HepG2 (cell line): ENCODE data around the gene TNFRSF18. TPM values are rescaled to one million over a fixed set of nuclear protein-coding genes. Genes with fewer than 3 reads are reported as not detected.

Experiments used
- ESRRA ChIP-seq: sonication (generic); formaldehyde crosslinking; IDR thresholded peaks from 2 replicates; pipeline ENCODE4 v1.5.1; 2020; ENCODE audit warnings: mild to moderate bottlenecking, low read depth, missing genetic modification reagents
- HNRNPH1 ChIP-seq: fragments of 200-400 bp; formaldehyde crosslinking; optimal IDR thresholded peaks from 2 replicates; pipeline ENCODE3; 2017; ENCODE audit warnings: mild to moderate bottlenecking, low read depth, low read length
- KDM5A ChIP-seq: fragments of 200-600 bp; sonication (generic); IDR thresholded peaks from 2 replicates; pipeline ENCODE4 v1.7.0; 2018; ENCODE audit warnings: antibody characterized with exemption, mild to moderate bottlenecking, low read length, borderline replicate concordance
- NFKB2 ChIP-seq: sonication (generic); formaldehyde crosslinking; IDR thresholded peaks from 2 replicates; pipeline ENCODE4 v1.4.0; 2020; ENCODE audit warnings: missing genetic modification reagents, borderline replicate concordance
- SNRNP70 ChIP-seq: fragments of 200-400 bp; formaldehyde crosslinking; IDR thresholded peaks from 2 replicates; pipeline ENCODE4 v1.6.1; 2017; ENCODE audit warnings: mild to moderate bottlenecking, low read depth, low read length, moderate library complexity
- SP2 ChIP-seq: sonication (generic); formaldehyde crosslinking; IDR thresholded peaks from 2 replicates; pipeline ENCODE4 v1.5.1; 2020; ENCODE audit warnings: mild to moderate bottlenecking, missing genetic modification reagents
- TBX3 ChIP-seq: fragments of 450-650 bp; IDR thresholded peaks from 2 replicates; pipeline ENCODE4 v1.6.1; 2017; ENCODE audit warnings: antibody characterized with exemption, mild to moderate bottlenecking, inconsistent platforms, borderline replicate concordance
- ZNF138 ChIP-seq: sonication (generic); formaldehyde crosslinking; IDR thresholded peaks from 2 replicates; pipeline ENCODE4 v1.5.0; 2020; ENCODE audit warnings: mild to moderate bottlenecking, low read depth, missing genetic modification reagents
- ZNF331 ChIP-seq: sonication (generic); formaldehyde crosslinking; IDR thresholded peaks from 2 replicates; pipeline ENCODE4 v1.4.0; 2020; ENCODE audit warnings: missing genetic modification reagents
- ZNF678 ChIP-seq: sonication (generic); formaldehyde crosslinking; IDR thresholded peaks from 2 replicates; pipeline ENCODE4 v1.4.0; 2020; ENCODE audit warnings: mild to moderate bottlenecking, missing genetic modification reagents
- ZNF709 ChIP-seq: sonication (generic); formaldehyde crosslinking; IDR thresholded peaks from 2 replicates; pipeline ENCODE4 v1.5.0; 2020; ENCODE audit warnings: mild to moderate bottlenecking, missing genetic modification reagents
- ZSCAN20 ChIP-seq: sonication (generic); formaldehyde crosslinking; IDR thresholded peaks from 2 replicates; pipeline ENCODE4 v1.4.0; 2020; ENCODE audit warnings: missing genetic modification reagents, mild to moderate bottlenecking, borderline replicate concordance
- polyA plus RNA-seq, 8 experiments: library from polyadenylated mRNA; depleted of rRNA in 3 of 8; stranded (reverse) in 7 of 8; unstranded in 1 of 8; fragments of >200 nt; fragmentation: Illumina TruSeq in 4 of 8; extraction: Trizol in 4 of 8; gene quantifications; 2 replicates each; pipeline versions ENCODE4 v1.2.1 to v1.2.3, GENCODE V29; 2011 to 2016; ENCODE audit warnings: low read depth in 4 of 8, missing spikeins in 1 of 8, mixed read lengths in 1 of 8; ENCODE audit not compliant: insufficient read depth in 1 of 8
- total RNA-seq, 5 experiments: library from RNA; depleted of rRNA; stranded (reverse); fragments of >200 nt; fragmentation: Illumina TruSeq; extraction: Trizol; gene quantifications; 2 replicates each; pipeline ENCODE4 v1.2.3, GENCODE V29; 2016; ENCODE audit warnings: low read depth in 1 of 5
- TF ChIP-seq, protein P1 (sequence below): sonication (generic); formaldehyde crosslinking; IDR thresholded peaks from one replicate; pipeline ENCODE4 v1.5.1; 2020; ENCODE audit warnings: mild to moderate bottlenecking, missing genetic modification reagents; ENCODE audit errors: not compliant biosample characterization
- TF ChIP-seq, protein P2 (sequence below): IDR thresholded peaks from 2 replicates; pipeline ENCODE4 v1.6.1; 2016; ENCODE audit warnings: mild to moderate bottlenecking, missing biosample characterization, missing genetic modification reagents
- TF ChIP-seq, protein P3 (sequence below): sonication (generic); formaldehyde crosslinking; IDR thresholded peaks from 2 replicates; pipeline ENCODE4 v1.4.0; 2020; ENCODE audit warnings: missing genetic modification reagents, low read depth, mild to moderate bottlenecking, borderline replicate concordance

TNFRSF18 gene
- total and polyA plus RNA-seq, 2 of the 13 experiments (the other 11 are each of a cell fraction or from before 2014, with no cell fraction given) = not detected

DNA sequence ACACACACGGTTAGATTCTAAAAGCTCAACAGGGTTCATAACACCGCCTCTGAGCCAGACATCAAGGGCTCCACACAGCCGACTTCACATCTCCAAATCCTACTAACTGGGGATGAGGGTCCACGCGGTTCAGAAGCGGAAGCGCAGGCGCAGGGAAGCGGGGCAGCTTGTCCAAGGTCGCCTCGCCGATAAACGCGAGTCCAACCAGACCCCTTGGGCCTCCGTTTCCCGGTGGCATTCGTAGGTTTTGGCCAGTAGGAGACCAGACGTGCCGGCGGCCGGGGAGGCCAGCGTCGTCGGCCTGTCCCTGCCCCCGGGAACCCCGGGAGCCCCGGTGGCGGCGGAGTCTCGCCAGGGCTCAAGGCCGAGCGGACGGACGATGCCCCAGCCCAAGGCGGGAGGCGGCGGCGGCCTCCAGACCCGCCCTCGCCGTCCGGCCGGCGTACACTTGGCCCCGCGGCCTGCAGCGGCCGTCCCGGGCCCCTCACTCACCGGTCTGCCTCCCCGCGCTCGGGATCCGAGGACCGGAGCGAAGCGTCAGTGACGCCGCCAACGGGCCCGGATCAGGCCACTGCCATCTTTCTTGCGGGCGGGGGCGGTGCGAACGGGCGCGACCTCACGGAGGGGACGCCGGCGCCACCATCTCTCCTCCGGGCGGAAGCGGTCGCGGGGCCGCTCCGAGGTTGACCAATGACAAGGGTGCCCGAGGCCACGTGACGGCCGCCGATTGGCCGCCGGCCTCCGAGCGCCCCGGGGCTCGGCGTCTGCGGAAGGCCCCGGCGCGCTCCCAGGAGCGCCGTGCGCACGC lies 25.2 kb upstream of the TNFRSF18 start, which contains the start of gene SDF4 (continued):
- TF ChIP-seq SP2 (peak; percentile 81), ZNF709 (CRISPR knock-in tag) (peak; percentile 90; the same call in 1 of the 2 replicates), ZNF678 (CRISPR knock-in tag) (0 out of 2 replicates have a peak, but pooled peaks have one; percentile 39), ZNF331 (CRISPR knock-in tag) (peak; percentile 45; the same call in 1 of the 2 replicates), HNRNPH1 (no peak), TBX3 (no peak), ZSCAN20 (CRISPR knock-in tag) (peak; percentile 68; the same call in 1 of the 2 replicates), ESRRA (CRISPR knock-in tag) (peak; percentile 65; the same call in 1 of the 2 replicates), ZNF138 (0 out of 2 replicates have a peak, but pooled peaks have one; percentile 57), KDM5A (peak; percentile 52; the same call in 1 of the 2 replicates), NFKB2 (CRISPR knock-in tag) (no peak), SNRNP70 (no peak)
- TF ChIP-seq, protein P1, sequence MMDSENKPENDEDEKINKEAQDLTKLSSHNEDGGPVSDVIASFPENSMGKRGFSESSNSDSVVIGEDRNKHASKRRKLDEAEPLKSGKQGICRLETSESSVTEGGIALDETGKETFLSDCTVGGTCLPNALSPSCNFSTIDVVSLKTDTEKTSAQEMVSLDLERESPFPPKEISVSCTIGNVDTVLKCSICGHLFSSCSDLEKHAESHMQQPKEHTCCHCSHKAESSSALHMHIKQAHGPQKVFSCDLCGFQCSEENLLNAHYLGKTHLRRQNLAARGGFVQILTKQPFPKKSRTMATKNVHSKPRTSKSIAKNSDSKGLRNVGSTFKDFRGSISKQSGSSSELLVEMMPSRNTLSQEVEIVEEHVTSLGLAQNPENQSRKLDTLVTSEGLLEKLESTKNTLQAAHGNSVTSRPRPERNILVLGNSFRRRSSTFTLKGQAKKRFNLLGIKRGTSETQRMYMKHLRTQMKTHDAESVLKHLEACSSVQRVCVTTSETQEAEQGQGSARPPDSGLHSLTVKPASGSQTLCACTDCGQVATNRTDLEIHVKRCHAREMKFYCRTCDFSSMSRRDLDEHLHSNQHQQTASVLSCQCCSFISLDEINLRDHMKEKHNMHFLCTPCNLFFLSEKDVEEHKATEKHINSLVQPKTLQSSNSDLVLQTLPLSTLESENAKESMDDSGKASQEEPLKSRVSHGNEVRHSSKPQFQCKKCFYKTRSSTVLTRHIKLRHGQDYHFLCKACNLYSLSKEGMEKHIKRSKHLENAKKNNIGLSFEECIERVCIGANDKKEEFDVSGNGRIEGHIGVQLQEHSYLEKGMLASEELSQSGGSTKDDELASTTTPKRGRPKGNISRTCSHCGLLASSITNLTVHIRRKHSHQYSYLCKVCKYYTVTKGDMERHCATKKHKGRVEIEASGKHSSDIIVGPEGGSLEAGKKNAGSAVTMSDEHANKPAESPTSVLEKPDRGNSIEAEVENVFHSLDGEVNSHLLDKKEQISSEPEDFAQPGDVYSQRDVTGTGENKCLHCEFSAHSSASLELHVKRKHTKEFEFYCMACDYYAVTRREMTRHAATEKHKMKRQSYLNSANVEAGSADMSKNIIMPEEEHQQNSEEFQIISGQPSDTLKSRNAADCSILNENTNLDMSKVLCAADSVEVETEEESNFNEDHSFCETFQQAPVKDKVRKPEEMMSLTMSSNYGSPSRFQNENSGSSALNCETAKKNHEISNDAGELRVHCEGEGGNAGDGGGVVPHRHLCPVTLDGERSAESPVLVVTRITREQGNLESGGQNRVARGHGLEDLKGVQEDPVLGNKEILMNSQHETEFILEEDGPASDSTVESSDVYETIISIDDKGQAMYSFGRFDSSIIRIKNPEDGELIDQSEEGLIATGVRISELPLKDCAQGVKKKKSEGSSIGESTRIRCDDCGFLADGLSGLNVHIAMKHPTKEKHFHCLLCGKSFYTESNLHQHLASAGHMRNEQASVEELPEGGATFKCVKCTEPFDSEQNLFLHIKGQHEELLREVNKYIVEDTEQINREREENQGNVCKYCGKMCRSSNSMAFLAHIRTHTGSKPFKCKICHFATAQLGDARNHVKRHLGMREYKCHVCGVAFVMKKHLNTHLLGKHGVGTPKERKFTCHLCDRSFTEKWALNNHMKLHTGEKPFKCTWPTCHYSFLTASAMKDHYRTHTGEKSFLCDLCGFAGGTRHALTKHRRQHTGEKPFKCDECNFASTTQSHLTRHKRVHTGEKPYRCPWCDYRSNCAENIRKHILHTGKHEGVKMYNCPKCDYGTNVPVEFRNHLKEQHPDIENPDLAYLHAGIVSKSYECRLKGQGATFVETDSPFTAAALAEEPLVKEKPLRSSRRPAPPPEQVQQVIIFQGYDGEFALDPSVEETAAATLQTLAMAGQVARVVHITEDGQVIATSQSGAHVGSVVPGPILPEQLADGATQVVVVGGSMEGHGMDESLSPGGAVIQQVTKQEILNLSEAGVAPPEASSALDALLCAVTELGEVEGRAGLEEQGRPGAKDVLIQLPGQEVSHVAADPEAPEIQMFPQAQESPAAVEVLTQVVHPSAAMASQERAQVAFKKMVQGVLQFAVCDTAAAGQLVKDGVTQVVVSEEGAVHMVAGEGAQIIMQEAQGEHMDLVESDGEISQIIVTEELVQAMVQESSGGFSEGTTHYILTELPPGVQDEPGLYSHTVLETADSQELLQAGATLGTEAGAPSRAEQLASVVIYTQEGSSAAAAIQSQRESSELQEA (CRISPR knock-in tag) = peak; percentile 52
- TF ChIP-seq, protein P2, sequence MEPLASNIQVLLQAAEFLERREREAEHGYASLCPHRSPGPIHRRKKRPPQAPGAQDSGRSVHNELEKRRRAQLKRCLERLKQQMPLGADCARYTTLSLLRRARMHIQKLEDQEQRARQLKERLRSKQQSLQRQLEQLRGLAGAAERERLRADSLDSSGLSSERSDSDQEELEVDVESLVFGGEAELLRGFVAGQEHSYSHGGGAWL (CRISPR knock-in tag) = no peak; the same call in none of the 2 replicates
- TF ChIP-seq, protein P3, sequence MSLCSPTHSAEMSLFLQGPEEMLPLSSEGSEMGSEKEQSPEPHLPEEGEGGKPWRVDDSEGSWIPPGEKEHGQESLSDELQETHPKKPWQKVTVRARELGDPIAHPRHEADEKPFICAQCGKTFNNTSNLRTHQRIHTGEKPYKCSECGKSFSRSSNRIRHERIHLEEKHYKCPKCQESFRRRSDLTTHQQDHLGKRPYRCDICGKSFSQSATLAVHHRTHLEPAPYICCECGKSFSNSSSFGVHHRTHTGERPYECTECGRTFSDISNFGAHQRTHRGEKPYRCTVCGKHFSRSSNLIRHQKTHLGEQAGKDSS (CRISPR knock-in tag) = no peak
